ENCODE results near the gene TP73.

Gene TP73

DNA sequence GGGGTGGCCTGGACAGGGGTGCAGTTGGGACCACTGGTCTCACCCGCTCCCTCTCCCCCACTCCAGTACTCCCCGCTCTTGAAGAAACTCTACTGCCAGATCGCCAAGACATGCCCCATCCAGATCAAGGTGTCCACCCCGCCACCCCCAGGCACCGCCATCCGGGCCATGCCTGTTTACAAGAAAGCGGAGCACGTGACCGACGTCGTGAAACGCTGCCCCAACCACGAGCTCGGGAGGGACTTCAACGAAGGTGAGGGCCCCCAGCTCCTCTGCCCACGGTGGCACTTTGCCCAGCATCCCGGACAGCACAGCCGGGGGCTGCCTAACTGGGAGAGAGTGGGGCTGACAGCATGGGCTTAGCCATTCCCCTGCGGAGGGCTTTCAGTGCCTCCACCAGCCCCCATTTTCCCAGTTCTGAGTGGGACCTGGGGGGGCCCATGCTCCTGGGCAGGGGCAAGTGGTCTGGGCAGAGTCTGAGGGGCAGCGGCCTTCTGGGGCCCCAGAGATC lies 69.7 kb downstream of the TP73 start:
- TF ChIP-seq POLR2AphosphoS5 (IDR thresholded peaks at IDR 0.05; ENCODE audit: low read depth, low read length), result no peak
- TF ChIP-seq SIN3A (IDR thresholded peaks at IDR 0.05; ENCODE audit: borderline replicate concordance, insufficient read depth, low read length), result no peak
- no peak for TF ChIP-seq TAF1 (IDR thresholded peaks at IDR 0.05; ENCODE audit: borderline replicate concordance, insufficient read depth, low read length)
- no peak for TF ChIP-seq FOXP2 (optimal IDR thresholded peaks at IDR 0.05; ENCODE audit: borderline replicate concordance, extremely low read depth, extremely low read length, insufficient read depth)
- TF ChIP-seq, protein P1, sequence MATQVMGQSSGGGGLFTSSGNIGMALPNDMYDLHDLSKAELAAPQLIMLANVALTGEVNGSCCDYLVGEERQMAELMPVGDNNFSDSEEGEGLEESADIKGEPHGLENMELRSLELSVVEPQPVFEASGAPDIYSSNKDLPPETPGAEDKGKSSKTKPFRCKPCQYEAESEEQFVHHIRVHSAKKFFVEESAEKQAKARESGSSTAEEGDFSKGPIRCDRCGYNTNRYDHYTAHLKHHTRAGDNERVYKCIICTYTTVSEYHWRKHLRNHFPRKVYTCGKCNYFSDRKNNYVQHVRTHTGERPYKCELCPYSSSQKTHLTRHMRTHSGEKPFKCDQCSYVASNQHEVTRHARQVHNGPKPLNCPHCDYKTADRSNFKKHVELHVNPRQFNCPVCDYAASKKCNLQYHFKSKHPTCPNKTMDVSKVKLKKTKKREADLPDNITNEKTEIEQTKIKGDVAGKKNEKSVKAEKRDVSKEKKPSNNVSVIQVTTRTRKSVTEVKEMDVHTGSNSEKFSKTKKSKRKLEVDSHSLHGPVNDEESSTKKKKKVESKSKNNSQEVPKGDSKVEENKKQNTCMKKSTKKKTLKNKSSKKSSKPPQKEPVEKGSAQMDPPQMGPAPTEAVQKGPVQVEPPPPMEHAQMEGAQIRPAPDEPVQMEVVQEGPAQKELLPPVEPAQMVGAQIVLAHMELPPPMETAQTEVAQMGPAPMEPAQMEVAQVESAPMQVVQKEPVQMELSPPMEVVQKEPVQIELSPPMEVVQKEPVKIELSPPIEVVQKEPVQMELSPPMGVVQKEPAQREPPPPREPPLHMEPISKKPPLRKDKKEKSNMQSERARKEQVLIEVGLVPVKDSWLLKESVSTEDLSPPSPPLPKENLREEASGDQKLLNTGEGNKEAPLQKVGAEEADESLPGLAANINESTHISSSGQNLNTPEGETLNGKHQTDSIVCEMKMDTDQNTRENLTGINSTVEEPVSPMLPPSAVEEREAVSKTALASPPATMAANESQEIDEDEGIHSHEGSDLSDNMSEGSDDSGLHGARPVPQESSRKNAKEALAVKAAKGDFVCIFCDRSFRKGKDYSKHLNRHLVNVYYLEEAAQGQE (IDR thresholded peaks at IDR 0.05; ENCODE audit: insufficient read depth in 1 of 2, low read depth in 2 of 2, low read length in 2 of 2), result no peak

GRCh38 chr1:3722846-3723245 lies 70.5 kb downstream of the TP73 start:
- no peak for TF ChIP-seq TAF1 (IDR thresholded peaks at IDR 0.05; ENCODE audit: borderline replicate concordance, insufficient read depth, low read length)
- no peak for TF ChIP-seq FOXP2 (optimal IDR thresholded peaks at IDR 0.05; ENCODE audit: borderline replicate concordance, extremely low read depth, extremely low read length, insufficient read depth)
- TF ChIP-seq SIN3A (IDR thresholded peaks at IDR 0.05; ENCODE audit: borderline replicate concordance, insufficient read depth, low read length), result no peak
- TF ChIP-seq, protein P1 (IDR thresholded peaks at IDR 0.05; ENCODE audit: insufficient read depth in 1 of 2, low read depth in 2 of 2, low read length in 2 of 2), result no peak
- no peak for TF ChIP-seq POLR2AphosphoS5 (IDR thresholded peaks at IDR 0.05; ENCODE audit: low read depth, low read length)

DNA sequence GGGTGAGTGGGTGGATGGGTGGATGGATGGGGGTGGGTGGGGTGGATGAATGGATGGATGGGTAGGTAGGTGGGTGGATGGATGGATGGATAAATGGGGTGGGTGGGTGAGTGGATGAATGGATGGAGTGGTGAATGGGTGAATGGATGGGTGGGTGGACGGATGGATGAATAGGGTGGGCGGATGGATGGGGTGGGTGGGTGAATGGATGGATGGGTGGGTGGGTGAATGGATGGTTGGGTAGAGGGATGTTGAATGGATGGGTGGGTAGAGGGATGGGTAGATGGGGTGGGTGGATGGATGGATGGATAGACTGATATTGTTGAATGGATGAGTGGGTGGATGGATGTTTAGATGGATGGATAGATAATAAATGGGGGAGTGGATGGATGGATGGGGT lies 73.0 kb downstream of the TP73 start:
- TF ChIP-seq TAF1 (IDR thresholded peaks at IDR 0.05; ENCODE audit: borderline replicate concordance, insufficient read depth, low read length) (no peak), POLR2AphosphoS5 (IDR thresholded peaks at IDR 0.05; ENCODE audit: low read depth, low read length) (no peak), SIN3A (IDR thresholded peaks at IDR 0.05; ENCODE audit: borderline replicate concordance, insufficient read depth, low read length) (no peak), FOXP2 (optimal IDR thresholded peaks at IDR 0.05; ENCODE audit: borderline replicate concordance, extremely low read depth, extremely low read length, insufficient read depth) (no peak)
- TF ChIP-seq, protein P1 (IDR thresholded peaks at IDR 0.05; ENCODE audit: insufficient read depth in 1 of 2, low read depth in 2 of 2, low read length in 2 of 2), result no peak

- TF ChIP-seq SIN3A (IDR thresholded peaks at IDR 0.05; ENCODE audit: borderline replicate concordance, insufficient read depth, low read length) (no peak), FOXP2 (optimal IDR thresholded peaks at IDR 0.05; ENCODE audit: borderline replicate concordance, extremely low read depth, extremely low read length, insufficient read depth) (no peak), TAF1 (IDR thresholded peaks at IDR 0.05; ENCODE audit: borderline replicate concordance, insufficient read depth, low read length) (no peak), POLR2AphosphoS5 (IDR thresholded peaks at IDR 0.05; ENCODE audit: low read depth, low read length) (no peak)
- TF ChIP-seq, protein P1 (IDR thresholded peaks at IDR 0.05; ENCODE audit: insufficient read depth in 1 of 2, low read depth in 2 of 2, low read length in 2 of 2), result no peak
Observed at GRCh38 chr1:3727042-3727824, 74.9 kb downstream of the TP73 start.
